HepG2 (cell line): Measurements from ENCODE around the gene TBX10.

ENCODE experiments used
- GABPB1 ChIP-seq: IDR thresholded peaks from 2 replicates; pipeline ENCODE4 v1.6.1; 2016; ENCODE audit warnings: mild to moderate bottlenecking, missing genetic modification reagents, moderate library complexity, missing compliant biosample characterization
- STAT5B ChIP-seq: sonication (generic); formaldehyde crosslinking; IDR thresholded peaks from 2 replicates; pipeline ENCODE4 v1.4.0; 2020; ENCODE audit warnings: missing genetic modification reagents

DNA sequence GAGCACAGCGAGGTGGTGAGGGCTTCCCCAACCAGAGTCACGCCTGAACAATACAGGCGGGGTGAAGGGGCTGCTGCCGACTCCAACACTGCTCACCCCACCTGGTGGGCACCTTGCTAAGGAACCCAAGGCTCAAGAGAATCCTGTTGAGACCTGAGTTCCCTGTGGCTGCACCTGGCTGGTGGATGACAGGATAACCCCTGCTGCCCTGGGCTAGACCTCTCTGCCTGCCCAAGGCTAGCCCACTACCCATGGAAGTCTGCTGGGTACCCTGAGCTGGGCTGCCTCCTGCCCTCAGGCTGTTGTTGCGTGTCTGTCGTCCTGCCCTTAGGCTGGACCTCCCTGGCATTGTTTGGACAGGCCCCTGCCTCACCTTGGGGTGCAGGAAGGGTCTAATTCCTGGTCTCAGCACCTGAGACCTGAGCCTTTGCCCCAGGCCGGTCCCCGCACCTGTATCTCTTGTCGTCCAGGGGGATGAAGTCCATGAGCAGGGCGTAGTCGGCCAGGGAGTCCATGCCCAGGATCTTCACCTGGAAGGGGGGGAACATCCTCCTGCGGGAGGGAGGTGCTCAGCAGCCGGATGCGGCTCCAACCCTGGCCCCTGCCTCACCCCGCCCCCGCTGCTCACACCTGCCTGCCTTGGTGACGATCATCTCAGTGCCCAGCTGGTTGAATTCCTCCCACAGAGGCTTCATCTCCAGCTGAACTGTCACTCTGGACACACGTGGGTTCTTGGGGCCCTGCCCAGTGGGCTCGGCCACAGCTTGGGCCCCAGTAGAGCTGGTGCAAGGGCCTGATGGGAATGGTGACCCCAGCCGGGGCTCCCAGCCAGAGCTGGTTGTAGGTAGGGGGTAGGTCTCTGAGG is 5.0 kb downstream of the TBX10 start:
- TF ChIP-seq GABPB1 (CRISPR knock-in tag) (no peak; the same call in 1 of the 2 replicates), STAT5B (CRISPR knock-in tag) (no peak)
